Activated naive CD8-positive, alpha-beta T cell treated with anti-CD3 and anti-CD28 coated beads, Interleukin-2, amount 10 ng/mL, durations not matched to agents 7 days and 5 days (primary cell): ENCODE data around the gene KCNH2. TPM values are rescaled to one million over a fixed set of nuclear protein-coding genes. Genes with fewer than 3 reads are reported as not detected.
A peak's percentile ranks its signal among the peaks of the same experiment; 100 is the strongest.
"Not testable (repeated sequence)": the region's sequence is repeated elsewhere in the genome, so short reads cannot be mapped to it uniquely, and the experiment has no call there.

ENCODE experiments used
- ATAC-seq: fragments of 150-1000 bp; cut with Tn5 transposase; one replicate; pipeline ENCODE4 v1.10.0; 2021; ENCODE audit warnings: low read depth, moderate library complexity
- POLR2A ChIA-PET: fragments of 350-600 bp; sonication (Branson Sonifier 250); formaldehyde crosslinking; loops from one replicate; lab custom pipeline; 2021; ENCODE audit warnings: antibody characterized with exemption; lab: Charles Lee
- DNase-seq: peaks from one replicate; pipeline ENCODE4 v3.0.0; 2021
- H3K27ac Mint-ChIP-seq: one replicate; pipeline ENCODE4 v1.8.0; 2022; ENCODE audit warnings: mild to moderate bottlenecking, mixed read lengths
- H3K27me3 Mint-ChIP-seq: one replicate; pipeline ENCODE4 v1.8.0; 2022; ENCODE audit warnings: mild to moderate bottlenecking, moderate library complexity, mixed read lengths
- H3K36me3 Mint-ChIP-seq: one replicate; pipeline ENCODE4 v1.8.0; 2021; ENCODE audit warnings: mild to moderate bottlenecking, mixed read lengths
- H3K4me1 Mint-ChIP-seq: one replicate; pipeline ENCODE4 v1.8.0; 2021; ENCODE audit warnings: mixed read lengths
- H3K4me3 Mint-ChIP-seq: one replicate; pipeline ENCODE4 v1.8.0; 2022; ENCODE audit warnings: mild to moderate bottlenecking, moderate library complexity, mixed read lengths
- H3K9me3 Mint-ChIP-seq: one replicate; pipeline ENCODE4 v1.8.0; 2021; ENCODE audit warnings: mixed read lengths
- total RNA-seq, 2 experiments: library from RNA; stranded (reverse); gene quantifications; one replicate each; pipeline ENCODE4 v1.2.3, GENCODE V29; 2021

The KCNH2 gene
- total RNA-seq, 2 experiments from 2014 or later = 0.50 to 0.54 TPM

DNA sequence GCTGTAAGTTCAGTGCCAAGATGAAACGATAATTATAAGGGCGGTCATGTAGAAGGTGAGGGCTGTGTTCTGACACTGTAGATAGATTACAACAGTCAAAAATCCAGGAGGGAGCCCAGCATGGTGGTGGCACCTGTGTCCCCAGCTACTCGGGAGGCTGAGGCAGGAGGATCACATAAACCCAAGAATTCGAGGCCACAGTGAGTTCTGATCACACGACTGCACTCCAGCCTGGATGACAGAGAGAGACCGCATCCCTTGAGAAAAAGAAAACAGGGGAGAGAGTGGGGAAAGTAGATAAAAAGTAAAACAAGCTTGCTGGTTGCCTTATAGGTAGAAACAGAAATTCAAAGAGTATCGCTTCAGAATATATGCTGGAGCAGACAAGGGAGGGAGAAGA lies 52.1 kb downstream of the KCNH2 start:
- H3K27ac Mint-ChIP-seq = no peak overlapping the region
- no peaks in the 10 kb centered on the region for H3K9me3 Mint-ChIP-seq
- no peak for DNase-seq
- peaks cover 13% of the 10 kb centered on the region for H3K4me1 Mint-ChIP-seq
- H3K27me3 Mint-ChIP-seq = peaks cover 58% of the 10 kb centered on the region
- ATAC-seq = no peak
- POLR2A ChIA-PET = no interaction called here
- no peaks in the 10 kb centered on the region for H3K36me3 Mint-ChIP-seq
- H3K4me3 Mint-ChIP-seq = no peak overlapping the region

DNA sequence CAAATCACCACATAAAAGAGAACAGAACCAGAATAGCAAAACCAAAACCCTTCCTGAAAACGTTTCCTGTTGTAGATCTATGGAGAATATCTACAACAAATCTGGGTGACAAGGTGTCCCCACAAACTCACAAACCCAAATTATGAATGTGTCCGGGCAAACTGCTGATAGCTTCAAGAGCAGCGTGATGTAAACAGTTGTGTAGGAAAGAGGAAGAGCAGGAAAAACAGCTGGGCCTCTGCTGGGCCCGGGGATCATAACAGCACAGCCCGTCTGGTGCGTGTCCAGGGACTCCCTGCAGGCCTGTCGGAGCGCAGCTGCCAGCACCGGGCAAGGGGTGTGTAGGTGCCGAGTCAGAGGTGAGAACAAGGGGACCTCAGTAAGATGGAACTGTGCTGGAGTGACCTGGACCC lies 53.7 kb downstream of the KCNH2 start:
- POLR2A ChIA-PET = no interaction called here
- peaks cover 12% of the 10 kb centered on the region for H3K4me1 Mint-ChIP-seq
- H3K4me3 Mint-ChIP-seq = peak overlapping the region; percentile 60
- peaks cover 55% of the 10 kb centered on the region for H3K27me3 Mint-ChIP-seq
- H3K9me3 Mint-ChIP-seq = no peaks in the 10 kb centered on the region
- peak overlapping the region; percentile 35 for H3K27ac Mint-ChIP-seq
- ATAC-seq (peak; percentile 66), DNase-seq (no peak)
- H3K36me3 Mint-ChIP-seq = no peaks in the 10 kb centered on the region

DNA sequence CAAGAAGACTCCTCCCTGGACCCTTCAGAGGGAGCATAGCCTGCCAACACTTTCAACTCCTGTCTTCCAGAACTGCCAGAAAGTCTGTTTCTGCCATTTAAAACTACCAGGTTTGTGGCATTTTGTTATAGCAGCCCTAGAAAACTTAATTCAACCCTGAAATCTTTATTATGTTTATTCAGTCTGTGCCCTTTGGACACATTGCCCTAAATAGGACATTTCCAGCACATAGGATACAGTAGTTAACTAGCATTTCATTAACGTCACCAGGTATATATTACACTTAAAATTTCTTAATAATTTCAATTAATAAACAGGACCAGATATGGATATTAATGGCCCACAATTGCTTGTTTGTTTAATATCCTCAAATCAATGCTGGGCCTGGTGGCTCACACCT lies 54.3 kb downstream of the KCNH2 start:
- no peaks in the 10 kb centered on the region for H3K9me3 Mint-ChIP-seq
- DNase-seq (no peak), ATAC-seq (no peak)
- POLR2A ChIA-PET = interaction anchor here (1.0 to 1.4 kb wide), 2 partner anchors 13 to 15 kb away, joined by 3 read pairs; no protein-coding TSS in a partner anchor
- H3K27me3 Mint-ChIP-seq = peaks cover 55% of the 10 kb centered on the region
- peaks cover 12% of the 10 kb centered on the region for H3K4me1 Mint-ChIP-seq
- no peak overlapping the region for H3K4me3 Mint-ChIP-seq
- no peak overlapping the region for H3K27ac Mint-ChIP-seq
- H3K36me3 Mint-ChIP-seq = no peaks in the 10 kb centered on the region

DNA sequence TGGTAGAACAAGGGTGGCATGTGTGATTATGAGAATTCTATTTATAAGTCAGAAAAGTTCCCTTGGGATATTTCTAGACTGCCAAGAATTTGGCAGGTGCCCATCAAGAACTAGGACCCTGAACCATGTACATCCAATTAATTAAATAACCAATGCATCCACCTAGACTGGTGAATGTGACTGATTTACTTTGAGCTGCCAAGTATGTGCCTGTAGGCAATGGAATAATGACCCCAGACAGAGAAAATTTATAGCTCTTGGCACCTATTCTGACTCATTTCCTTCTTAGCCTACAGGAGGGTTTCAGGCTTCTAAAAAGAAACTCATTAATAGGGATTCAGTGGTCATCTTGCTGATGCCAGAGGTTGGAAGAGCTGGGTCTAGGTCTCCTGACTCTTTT lies 54.9 kb downstream of the KCNH2 start:
- POLR2A ChIA-PET = interaction anchor here (1.0 to 1.4 kb wide), 2 partner anchors 12 to 14 kb away, joined by 3 read pairs; no protein-coding TSS in a partner anchor

DNA sequence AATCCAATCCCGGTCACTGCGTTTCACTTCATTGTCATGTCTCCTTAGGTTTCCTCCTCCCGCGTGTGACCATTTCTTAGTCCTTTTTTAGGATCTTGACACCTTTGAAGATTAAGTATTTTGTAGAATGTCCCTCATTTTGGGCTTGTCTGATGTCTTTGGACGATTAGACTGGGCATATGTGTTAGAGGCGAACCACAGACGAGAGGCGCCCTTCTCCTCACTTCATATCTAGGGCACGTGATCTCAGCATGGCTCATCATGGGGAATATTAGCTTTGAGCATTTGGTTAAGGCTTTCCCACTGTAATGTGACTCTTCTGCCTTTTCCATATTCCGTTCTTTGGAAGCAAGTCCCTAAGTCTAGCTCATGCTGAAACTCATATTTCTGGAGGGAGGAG lies 59.0 kb downstream of the KCNH2 start:
- ATAC-seq (no peak), DNase-seq (no peak)
- Mint-ChIP-seq H3K4me3 (no peak overlapping the region), H3K27ac (no peak overlapping the region), H3K4me1 (peaks cover 11% of the 10 kb centered on the region), H3K9me3 (no peaks in the 10 kb centered on the region), H3K27me3 (peaks cover 58% of the 10 kb centered on the region), H3K36me3 (no peaks in the 10 kb centered on the region)
- POLR2A ChIA-PET = no interaction called here

More for the DNA sequence above, 54.9 kb downstream of the KCNH2 start:
- ATAC-seq (no peak), DNase-seq (no peak)
- peaks cover 12% of the 10 kb centered on the region for H3K4me1 Mint-ChIP-seq
- no peaks in the 10 kb centered on the region for H3K9me3 Mint-ChIP-seq
- peaks cover 57% of the 10 kb centered on the region for H3K27me3 Mint-ChIP-seq
- H3K27ac Mint-ChIP-seq = no peak overlapping the region
- H3K4me3 Mint-ChIP-seq = no peak overlapping the region
- no peaks in the 10 kb centered on the region for H3K36me3 Mint-ChIP-seq

DNA sequence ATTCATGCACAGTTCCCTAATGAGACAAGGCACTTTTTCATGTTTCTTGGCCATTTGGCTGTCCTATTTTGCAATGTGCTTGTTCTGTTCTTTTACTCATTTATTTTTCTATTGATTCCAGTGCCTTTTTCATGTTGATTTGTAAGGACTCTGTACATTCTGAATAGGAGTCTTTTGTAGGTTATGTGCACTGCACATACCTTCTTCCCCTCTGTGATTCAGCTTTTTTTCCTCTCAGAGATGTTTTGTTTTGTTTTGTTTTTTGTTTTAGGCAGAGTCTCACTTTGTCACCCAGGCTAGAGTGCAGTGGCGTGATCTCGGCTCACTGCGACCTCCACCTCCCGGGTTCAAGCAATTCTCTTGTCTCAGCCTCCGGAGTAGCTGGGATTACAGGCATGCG lies 59.7 kb downstream of the KCNH2 start:
- POLR2A ChIA-PET = no interaction called here
- H3K27ac Mint-ChIP-seq = no peak overlapping the region
- H3K9me3 Mint-ChIP-seq = no peaks in the 10 kb centered on the region
- no peak for ATAC-seq
- no peak overlapping the region for H3K4me3 Mint-ChIP-seq
- DNase-seq = no peak
- H3K36me3 Mint-ChIP-seq = no peaks in the 10 kb centered on the region
- H3K4me1 Mint-ChIP-seq = peaks cover 6% of the 10 kb centered on the region
- H3K27me3 Mint-ChIP-seq = peaks cover 62% of the 10 kb centered on the region

DNA sequence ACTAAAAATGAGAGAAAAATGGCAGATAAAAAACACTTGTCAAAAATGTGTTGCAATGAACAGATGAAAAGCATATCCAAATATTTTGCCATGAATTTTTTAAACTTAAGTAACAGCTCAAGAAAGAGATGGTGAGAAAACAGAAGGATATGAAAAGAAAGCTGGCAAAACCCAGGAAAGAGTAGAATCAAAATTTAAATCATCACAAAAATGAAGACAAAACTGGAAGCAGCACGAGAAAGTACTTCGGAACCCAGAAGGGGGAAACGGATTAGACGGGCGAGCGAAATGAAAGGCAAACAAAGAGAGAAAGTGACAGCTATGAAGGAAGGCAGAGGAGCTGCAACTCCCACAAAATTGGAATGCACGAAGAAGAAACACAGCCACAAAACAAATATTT lies 60.2 kb downstream of the KCNH2 start:
- ATAC-seq = no peak
- H3K4me3 Mint-ChIP-seq = no peak overlapping the region
- POLR2A ChIA-PET = no interaction called here
- DNase-seq = no peak
- H3K36me3 Mint-ChIP-seq = no peaks in the 10 kb centered on the region
- no peaks in the 10 kb centered on the region for H3K9me3 Mint-ChIP-seq
- no peak overlapping the region for H3K27ac Mint-ChIP-seq
- H3K27me3 Mint-ChIP-seq = peaks cover 64% of the 10 kb centered on the region
- H3K4me1 Mint-ChIP-seq = peaks cover 6% of the 10 kb centered on the region

DNA sequence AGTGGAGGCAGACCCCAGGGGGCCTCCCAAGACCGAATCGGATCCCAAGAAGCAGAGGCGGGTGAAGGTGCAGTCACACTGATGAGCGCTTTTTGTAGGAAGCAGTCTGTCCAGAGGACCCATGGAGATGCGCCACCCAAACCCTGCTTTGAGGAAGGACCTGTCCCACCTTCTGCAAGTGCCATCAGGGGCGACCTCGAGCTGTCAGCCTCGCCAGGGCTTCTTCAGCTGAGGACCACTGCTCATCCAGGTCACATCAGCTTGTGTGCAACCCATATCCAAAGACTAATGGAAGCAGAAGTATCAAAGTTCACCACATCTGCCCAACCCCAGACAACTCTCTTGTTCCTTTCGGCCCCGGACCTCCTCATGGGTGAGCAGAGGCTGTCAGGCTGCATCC lies 61.5 kb downstream of the KCNH2 start:
- Mint-ChIP-seq H3K27me3 (peaks cover 67% of the 10 kb centered on the region), H3K4me1 (peaks cover 6% of the 10 kb centered on the region), H3K9me3 (no peaks in the 10 kb centered on the region), H3K36me3 (no peaks in the 10 kb centered on the region), H3K4me3 (no peak overlapping the region), H3K27ac (no peak overlapping the region)
- no peak for ATAC-seq
- POLR2A ChIA-PET = no interaction called here
- DNase-seq = no peak

DNA sequence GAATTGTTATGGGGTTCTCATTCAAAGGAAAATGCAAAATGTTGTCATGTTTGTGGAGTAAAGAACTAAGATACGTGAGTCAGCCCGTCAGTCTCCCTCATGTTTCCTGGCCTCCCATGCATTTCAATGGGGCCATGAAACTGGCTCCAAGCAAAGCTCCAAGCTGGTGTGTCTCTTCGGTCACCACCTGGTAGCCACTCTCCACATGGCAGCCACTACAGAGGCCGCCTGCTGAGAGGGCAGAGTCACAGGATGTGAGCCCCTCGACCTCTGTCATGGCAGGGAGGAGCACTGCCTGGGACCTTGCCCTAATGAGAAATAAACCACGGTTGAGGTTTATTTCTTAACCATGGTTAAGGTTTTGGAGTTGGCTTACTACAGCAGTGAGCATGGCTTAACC lies 63.2 kb downstream of the KCNH2 start:
- peaks cover 72% of the 10 kb centered on the region for H3K27me3 Mint-ChIP-seq
- H3K4me3 Mint-ChIP-seq = no peak overlapping the region
- peaks cover 8% of the 10 kb centered on the region for H3K4me1 Mint-ChIP-seq
- ATAC-seq (no peak), DNase-seq (no peak)
- POLR2A ChIA-PET = no interaction called here
- H3K9me3 Mint-ChIP-seq = no peaks in the 10 kb centered on the region
- no peak overlapping the region for H3K27ac Mint-ChIP-seq
- no peaks in the 10 kb centered on the region for H3K36me3 Mint-ChIP-seq

DNA sequence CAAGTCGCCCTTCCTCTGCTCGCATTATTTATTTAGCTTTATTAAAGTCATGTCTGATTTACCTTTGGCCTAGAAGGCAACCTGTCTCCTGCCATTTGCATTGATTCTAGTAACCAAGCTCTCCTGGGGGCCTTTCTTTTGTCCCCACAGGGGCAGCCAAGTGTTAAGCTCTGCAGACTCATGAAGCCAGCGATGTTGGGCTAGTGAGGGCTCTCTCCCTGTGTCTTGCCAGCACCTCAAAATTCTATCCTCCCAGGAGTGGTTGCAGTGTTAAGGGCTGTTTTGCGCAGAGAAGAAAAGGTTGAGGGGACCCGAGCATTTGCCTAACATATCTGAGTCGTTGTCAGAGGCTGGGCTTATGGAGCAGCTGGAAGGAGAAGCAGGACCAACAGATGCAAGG lies 63.9 kb downstream of the KCNH2 start:
- DNase-seq = no peak
- peaks cover 11% of the 10 kb centered on the region for H3K4me1 Mint-ChIP-seq
- no peak overlapping the region for H3K27ac Mint-ChIP-seq
- no peak for ATAC-seq
- H3K4me3 Mint-ChIP-seq = no peak overlapping the region
- no peaks in the 10 kb centered on the region for H3K36me3 Mint-ChIP-seq
- POLR2A ChIA-PET = no interaction called here
- H3K27me3 Mint-ChIP-seq = peaks cover 70% of the 10 kb centered on the region
- no peaks in the 10 kb centered on the region for H3K9me3 Mint-ChIP-seq

DNA sequence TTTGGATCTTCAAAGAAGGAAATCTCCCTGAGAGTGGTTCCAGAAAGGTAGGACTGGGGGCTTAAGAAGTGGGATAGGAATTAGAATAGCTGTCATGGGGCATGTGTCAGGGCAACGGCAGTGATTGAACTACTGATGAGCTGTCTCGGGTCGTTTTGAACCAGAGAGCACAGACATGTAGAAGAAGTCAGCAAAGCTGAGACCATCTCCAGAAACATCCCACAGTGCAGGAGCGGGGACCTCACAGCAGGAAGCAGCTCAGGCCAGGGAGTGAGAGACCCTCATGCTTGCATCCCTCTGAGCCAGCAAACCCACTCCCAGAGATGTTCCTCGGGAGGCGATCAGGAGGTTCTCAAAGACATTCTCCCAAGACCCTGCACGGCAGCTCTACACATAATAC lies 65.7 kb downstream of the KCNH2 start:
- Mint-ChIP-seq H3K27ac (no peak overlapping the region), H3K9me3 (no peaks in the 10 kb centered on the region), H3K4me3 (no peak overlapping the region), H3K4me1 (peaks cover 16% of the 10 kb centered on the region), H3K36me3 (no peaks in the 10 kb centered on the region), H3K27me3 (peaks cover 54% of the 10 kb centered on the region)
- DNase-seq (no peak), ATAC-seq (no peak)
- POLR2A ChIA-PET = no interaction called here

DNA sequence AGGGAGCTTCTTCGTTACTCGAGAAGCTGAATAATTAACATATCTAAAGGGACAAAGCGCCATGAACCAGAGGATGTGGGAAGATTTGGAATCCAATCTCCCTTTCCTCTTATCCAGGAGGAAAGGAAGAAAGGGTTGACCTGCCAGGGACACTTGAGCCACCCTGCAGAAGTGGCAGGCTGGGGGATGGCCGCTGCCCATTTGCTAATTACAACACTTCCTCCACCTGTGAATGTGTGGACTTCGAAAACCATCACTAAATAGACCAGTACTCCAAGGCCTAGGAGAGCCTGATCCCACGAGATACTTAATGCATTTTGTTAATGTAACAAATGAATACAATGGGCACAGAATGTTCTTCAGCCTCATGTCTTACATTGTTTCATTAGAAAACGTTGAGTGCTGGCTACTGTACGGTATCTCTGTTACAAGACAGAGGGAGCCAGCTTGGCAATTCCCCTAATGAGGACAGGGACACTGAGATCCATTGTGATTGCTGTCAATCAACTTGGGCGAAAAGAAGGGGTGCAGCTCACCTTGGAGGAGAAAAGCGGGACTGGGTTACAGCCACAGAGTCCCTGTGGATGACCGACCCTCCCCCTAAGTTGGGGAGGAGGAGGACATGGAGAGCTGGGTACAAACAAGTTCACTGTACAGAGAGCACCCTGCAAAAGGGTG lies 66.4 kb downstream of the KCNH2 start:
- ATAC-seq = no peak

DNA sequence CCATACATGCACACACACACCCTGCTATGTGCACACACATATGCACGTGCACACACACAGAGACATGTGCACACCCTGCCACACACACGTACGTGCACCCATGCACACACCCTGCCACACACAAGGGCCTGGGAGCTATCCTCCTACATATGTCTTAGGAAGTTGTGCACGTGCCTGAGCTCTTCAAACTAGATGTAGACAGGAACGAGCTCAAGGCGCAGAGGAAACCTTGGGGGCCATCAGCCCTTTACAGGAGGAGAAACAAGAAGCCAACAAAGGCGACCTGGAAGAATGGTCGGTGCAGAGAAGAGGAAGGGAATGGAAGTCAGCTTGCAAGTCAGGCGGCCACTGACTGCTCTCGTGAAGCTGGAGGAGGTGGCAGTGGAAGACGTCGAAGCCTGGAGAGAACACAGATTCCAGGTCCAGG lies 67.1 kb downstream of the KCNH2 start:
- Mint-ChIP-seq H3K4me3 (no peak overlapping the region), H3K36me3 (no peaks in the 10 kb centered on the region), H3K27me3 (peaks cover 51% of the 10 kb centered on the region), H3K27ac (no peak overlapping the region), H3K4me1 (peaks cover 16% of the 10 kb centered on the region), H3K9me3 (no peaks in the 10 kb centered on the region)
- no peak for ATAC-seq
- no peak for DNase-seq
- POLR2A ChIA-PET = interaction anchor here (0.6 to 0.7 kb wide), 2 partner anchors 12 to 38 kb away, joined by 3 read pairs; no protein-coding TSS in a partner anchor

More for the DNA sequence above, 66.4 kb downstream of the KCNH2 start:
- DNase-seq = no peak
- no peaks in the 10 kb centered on the region for H3K36me3 Mint-ChIP-seq
- H3K27me3 Mint-ChIP-seq = peaks cover 52% of the 10 kb centered on the region
- H3K4me1 Mint-ChIP-seq = peaks cover 16% of the 10 kb centered on the region
- no peaks in the 10 kb centered on the region for H3K9me3 Mint-ChIP-seq
- POLR2A ChIA-PET = interaction anchor here (0.6 kb wide), 1 partner anchor 275 kb away, joined by 3 read pairs; the partner anchor contains the start of gene ASB10
- no peak overlapping the region for H3K27ac Mint-ChIP-seq
- no peak overlapping the region for H3K4me3 Mint-ChIP-seq

DNA sequence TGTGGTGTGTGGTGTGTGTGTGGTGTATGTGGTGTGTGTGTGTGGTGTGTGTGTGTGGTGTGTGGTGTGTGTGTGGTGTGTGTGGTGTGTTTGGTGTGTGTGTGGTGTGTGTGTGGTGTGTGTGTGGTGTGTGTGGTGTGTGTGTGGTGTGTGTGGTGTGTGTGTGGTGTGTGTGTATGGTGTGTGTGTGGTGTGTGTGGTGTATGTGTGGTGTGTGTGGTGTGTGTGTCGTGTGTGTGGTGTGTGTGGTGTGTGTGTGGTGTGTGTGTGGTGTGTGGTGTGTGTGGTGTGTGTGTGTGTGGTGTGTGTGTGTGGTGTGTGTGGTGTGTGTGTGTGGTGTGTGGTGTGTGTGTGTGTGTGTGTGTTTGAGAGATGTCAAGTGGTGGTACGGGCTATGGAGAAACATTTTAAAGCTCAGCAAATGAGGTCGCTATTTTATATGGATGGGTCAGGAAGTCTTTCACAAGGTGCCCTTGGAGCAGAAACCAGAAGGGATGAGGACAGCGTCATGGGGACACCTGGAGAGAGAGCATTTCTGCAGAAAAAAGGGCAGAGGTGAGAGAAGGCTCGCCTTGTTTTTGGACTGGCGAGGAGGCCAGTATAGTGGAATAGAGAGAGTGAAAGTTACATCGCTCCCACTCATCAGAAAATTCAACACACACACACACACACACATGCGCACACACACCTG lies 67.7 kb downstream of the KCNH2 start:
- peaks cover 15% of the 10 kb centered on the region for H3K4me1 Mint-ChIP-seq
- H3K9me3 Mint-ChIP-seq, DNase-seq, H3K4me3 Mint-ChIP-seq, ATAC-seq, H3K27ac Mint-ChIP-seq, H3K36me3 Mint-ChIP-seq: not testable (repeated sequence)
- peaks cover 51% of the 10 kb centered on the region for H3K27me3 Mint-ChIP-seq
- POLR2A ChIA-PET = interaction anchor here (0.6 to 0.7 kb wide), 2 partner anchors 13 to 39 kb away, joined by 3 read pairs; no protein-coding TSS in a partner anchor
